ENCODE data around the gene TOLLIP. TPM values are rescaled to one million over a fixed set of nuclear protein-coding genes. Genes with fewer than 3 reads are reported as not detected.
A peak's percentile ranks its signal among the peaks of the same experiment; 100 is the strongest.

The TOLLIP gene
- total RNA-seq, 6 donors from 2014 or later, result 39.5 to 97.4 (median 53.4) TPM

DNA sequence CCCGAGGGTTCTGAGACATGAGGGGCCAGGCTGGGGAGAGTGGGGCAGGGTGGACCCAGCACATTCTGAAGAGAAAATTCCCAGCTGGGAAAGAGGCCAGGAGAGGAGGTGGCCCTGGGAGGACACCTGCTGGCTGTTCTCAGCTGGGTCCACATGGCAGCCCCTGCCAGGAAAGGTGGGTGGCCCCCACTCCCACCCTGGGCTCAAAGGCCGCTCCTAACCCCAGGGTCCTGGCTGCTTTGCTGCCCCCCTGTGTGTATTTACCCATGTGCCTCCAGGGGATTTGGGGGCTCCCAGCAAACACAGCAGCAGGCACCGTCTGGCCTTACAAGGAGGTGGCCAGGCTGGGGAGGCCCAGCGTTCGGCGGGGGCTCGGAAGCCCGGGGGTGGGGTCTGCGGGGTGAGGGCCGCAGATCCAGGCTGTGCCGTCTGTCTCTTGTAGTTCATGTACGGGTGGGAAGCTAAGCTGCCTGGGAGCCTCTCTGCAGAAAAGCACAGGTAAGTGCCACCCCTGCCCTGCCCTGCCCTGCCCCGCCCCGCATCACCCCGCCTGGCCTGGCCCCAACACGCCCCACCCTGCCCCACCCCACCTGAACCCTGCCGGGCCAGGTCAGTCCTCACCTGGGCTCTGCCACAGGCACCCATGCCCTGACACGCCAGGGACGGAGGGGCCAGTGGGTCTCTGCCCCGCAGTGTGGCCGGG is 75.9 kb downstream of the TOLLIP start:
- DNase-seq (peak in 1 of 2 donors; percentile 52), ATAC-seq (ENCODE audit: low FRiP score in 2 of 2) (no peak)
- Histone ChIP-seq H3K36me3 (no peaks in the 10 kb centered on the region), H3K9me3 (no peaks in the 10 kb centered on the region), H3K27me3 (no peaks in the 10 kb centered on the region), H3K4me1 (no peaks in the 10 kb centered on the region), H3K27ac (no peak overlapping the region), H3K4me3 (no peak overlapping the region)
- 82% methylated on average over 8 of the region's 21 CpGs; no CpG with 5 or more reads in 1 of the 2 donors for WGBS, 2 donors
- TF ChIP-seq EP300 (IDR thresholded peaks at IDR 0.05) (no peak), POLR2AphosphoS5 (IDR thresholded peaks at IDR 0.05) (no peak)

DNA sequence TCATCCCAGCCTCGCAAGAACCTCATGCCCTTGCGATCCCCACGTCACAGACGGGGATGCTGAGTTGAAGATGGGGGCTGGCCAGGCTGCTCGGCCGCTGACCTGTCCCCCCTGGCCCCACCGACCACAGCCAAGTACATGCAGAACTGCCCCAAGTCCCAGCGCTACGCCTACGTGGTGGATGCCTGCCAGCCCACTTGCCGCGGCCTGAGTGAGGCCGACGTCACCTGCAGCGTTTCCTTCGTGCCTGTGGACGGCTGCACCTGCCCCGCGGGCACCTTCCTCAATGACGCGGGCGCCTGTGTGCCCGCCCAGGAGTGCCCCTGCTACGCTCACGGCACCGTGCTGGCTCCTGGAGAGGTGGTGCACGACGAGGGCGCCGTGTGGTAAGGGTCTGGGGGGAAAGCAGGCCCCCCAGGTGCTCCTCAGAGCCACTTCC is 76.5 kb downstream of the TOLLIP start:
- no peak overlapping the region for H3K4me3 ChIP-seq
- no peaks in the 10 kb centered on the region for H3K27me3 ChIP-seq
- WGBS, 2 donors, result 79 to 83% methylated on average over 8 to 30 of the region's 30 CpGs
- H3K36me3 ChIP-seq, result no peaks in the 10 kb centered on the region
- no peaks in the 10 kb centered on the region for H3K4me1 ChIP-seq
- H3K27ac ChIP-seq, result no peak overlapping the region
- no peaks in the 10 kb centered on the region for H3K9me3 ChIP-seq
- DNase-seq (peak in 1 of 2 donors; percentile 68), ATAC-seq (ENCODE audit: low FRiP score in 2 of 2) (no peak)
- TF ChIP-seq CTCF (IDR thresholded peaks at IDR 0.05) (no peak), POLR2AphosphoS5 (IDR thresholded peaks at IDR 0.05) (no peak)

DNA sequence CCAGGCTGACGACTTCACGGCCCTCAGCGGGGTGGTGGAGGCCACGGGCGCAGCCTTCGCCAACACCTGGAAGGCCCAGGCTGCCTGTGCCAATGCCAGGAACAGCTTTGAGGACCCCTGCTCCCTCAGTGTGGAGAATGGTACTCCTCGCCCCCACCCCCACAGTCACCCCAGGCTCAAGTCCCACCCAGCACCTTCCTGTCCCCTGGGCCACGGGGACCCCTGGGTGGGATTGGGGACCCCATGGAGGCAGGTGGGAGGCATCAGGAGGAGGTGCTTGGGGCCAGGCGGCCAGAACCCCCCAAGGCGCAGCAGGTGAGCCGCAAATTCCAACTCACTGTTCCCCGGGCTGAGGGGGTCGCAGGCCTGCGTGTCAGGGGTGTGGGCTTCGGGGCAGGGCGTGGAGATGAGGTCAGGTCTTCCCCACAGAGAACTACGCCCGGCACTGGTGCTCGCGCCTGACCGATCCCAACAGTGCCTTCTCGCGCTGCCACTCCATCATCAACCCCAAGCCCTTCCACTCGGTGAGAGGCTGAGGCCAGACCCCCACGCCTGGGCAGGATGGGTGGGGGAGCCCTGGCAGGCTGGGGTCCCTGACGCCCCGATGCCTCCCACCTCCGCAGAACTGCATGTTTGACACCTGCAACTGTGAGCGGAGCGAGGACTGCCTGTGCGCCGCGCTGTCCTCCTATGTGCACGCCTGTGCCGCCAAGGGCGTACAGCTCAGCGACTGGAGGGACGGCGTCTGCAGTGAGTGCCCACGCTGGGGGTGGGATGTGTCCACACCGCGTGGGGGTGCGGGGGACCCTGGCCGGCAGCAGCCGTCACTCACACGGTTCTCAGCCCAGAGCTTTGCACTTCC is 77.2 kb downstream of the TOLLIP start:
- Histone ChIP-seq H3K4me1 (no peaks in the 10 kb centered on the region), H3K36me3 (no peaks in the 10 kb centered on the region), H3K9me3 (no peaks in the 10 kb centered on the region), H3K27ac (no peak overlapping the region), H3K27me3 (no peaks in the 10 kb centered on the region), H3K4me3 (no peak overlapping the region)
- DNase-seq (peak in 1 of 2 donors; percentile 80), ATAC-seq (ENCODE audit: low FRiP score in 2 of 2) (no peak)
- WGBS, 2 donors, result 76 to 86% methylated on average over 25 to 46 of the region's 46 CpGs
- TF ChIP-seq POLR2AphosphoS5 (IDR thresholded peaks at IDR 0.05), result no peak
- TF ChIP-seq CTCF (IDR thresholded peaks at IDR 0.05), result no peak
- TF ChIP-seq EP300 (IDR thresholded peaks at IDR 0.05), result no peak
- TF ChIP-seq POLR2A (IDR thresholded peaks at IDR 0.05), result no peak

GRCh38 chr11:1231396-1232020 is 77.9 kb downstream of the TOLLIP start:
- DNase-seq, result peak in 1 of 2 donors; percentile 80
- H3K4me3 ChIP-seq, result no peak overlapping the region
- no peaks in the 10 kb centered on the region for H3K9me3 ChIP-seq
- H3K36me3 ChIP-seq, result no peaks in the 10 kb centered on the region
- ATAC-seq (ENCODE audit: low FRiP score in 2 of 2), result no peak
- no peak for TF ChIP-seq POLR2AphosphoS5 (IDR thresholded peaks at IDR 0.05)
- no peak for TF ChIP-seq POLR2A (IDR thresholded peaks at IDR 0.05)
- no peak for TF ChIP-seq EP300 (IDR thresholded peaks at IDR 0.05)
- TF ChIP-seq CTCF (IDR thresholded peaks at IDR 0.05), result no peak
- H3K27ac ChIP-seq, result no peak overlapping the region
- WGBS, 2 donors, result 42 to 75% methylated on average over 8 to 19 of the region's 22 CpGs
- H3K27me3 ChIP-seq, result no peaks in the 10 kb centered on the region
- H3K4me1 ChIP-seq, result no peaks in the 10 kb centered on the region
